H9 (cell line): ENCODE data around the gene KAT6B. TPM values are rescaled to one million over a fixed set of nuclear protein-coding genes. Genes with fewer than 3 reads are reported as not detected.

Source experiments
- DNase-seq: peaks from one replicate; pipeline ENCODE4 v3.0.0-alpha.2; 2017
- H2AFZ ChIP-seq: one replicate; pipeline ENCODE4 v1.6.1; 2013; ENCODE audit warnings: mild to moderate bottlenecking, low read length, control low read depth, moderate library complexity
- H2AK5ac ChIP-seq: 2 replicates; pipeline ENCODE4 v1.6.1; 2013; ENCODE audit warnings: low read length, control low read depth, mixed read lengths; ENCODE audit not compliant: insufficient read length
- H2BK120ac ChIP-seq: one replicate; pipeline ENCODE4 v1.6.1; 2013; ENCODE audit warnings: low read depth, mild to moderate bottlenecking, low read length, control low read depth, inconsistent platforms; ENCODE audit not compliant: poor library complexity, severe bottlenecking
- H2BK12ac ChIP-seq: 2 replicates; pipeline ENCODE4 v1.6.1; 2013; ENCODE audit warnings: low read length, control low read depth, mixed read lengths, low read depth; ENCODE audit not compliant: insufficient read length
- H2BK15ac ChIP-seq: 2 replicates; pipeline ENCODE4 v1.6.1; 2013; ENCODE audit warnings: low read depth, low read length, control low read depth
- H2BK20ac ChIP-seq: one replicate; pipeline ENCODE4 v1.6.1; 2013; ENCODE audit warnings: low read depth, mild to moderate bottlenecking, low read length, control low read depth, inconsistent platforms; ENCODE audit not compliant: poor library complexity, severe bottlenecking
- H2BK5ac ChIP-seq: 2 replicates; pipeline ENCODE4 v1.6.1; 2013; ENCODE audit warnings: low read length, control low read depth, mixed read lengths; ENCODE audit not compliant: insufficient read length
- H3K14ac ChIP-seq: 2 replicates; pipeline ENCODE4 v1.6.1; 2013; ENCODE audit warnings: low read length, control low read depth; ENCODE audit not compliant: insufficient read depth
- H3K18ac ChIP-seq: 2 replicates; pipeline ENCODE4 v1.6.1; 2013; ENCODE audit warnings: low read depth, mild to moderate bottlenecking, mixed read lengths, low read length, control low read depth; ENCODE audit not compliant: insufficient read length
- H3K23ac ChIP-seq: 2 replicates; pipeline ENCODE4 v1.6.1; 2013; ENCODE audit warnings: low read length, control low read depth, mixed read lengths, low read depth; ENCODE audit not compliant: insufficient read length
- H3K23me2 ChIP-seq: 2 replicates; pipeline ENCODE4 v1.6.1; 2013; ENCODE audit warnings: low read depth, mild to moderate bottlenecking, mixed read lengths, low read length, control low read depth; ENCODE audit not compliant: insufficient read length, poor library complexity, severe bottlenecking
- H3K27ac ChIP-seq: 2 replicates; pipeline ENCODE4 v1.5.1; 2013; ENCODE audit warnings: low read length, control low read depth, mixed read lengths, low read depth; ENCODE audit not compliant: insufficient read length
- H3K27me3 ChIP-seq: 2 replicates; pipeline ENCODE4 v1.6.1; 2013; ENCODE audit warnings: low read length, control low read depth, inconsistent platforms; ENCODE audit not compliant: insufficient read depth
- H3K4ac ChIP-seq: 2 replicates; pipeline ENCODE4 v1.6.1; 2013; ENCODE audit warnings: low read depth, mild to moderate bottlenecking, control low read depth, inconsistent platforms, low read length, moderate library complexity
- H3K4me1 ChIP-seq: 2 replicates; pipeline ENCODE4 v1.6.1; 2013; ENCODE audit warnings: low read length, control low read depth, inconsistent platforms; ENCODE audit not compliant: insufficient read depth
- H3K4me2 ChIP-seq: 2 replicates; pipeline ENCODE4 v1.6.1; 2013; ENCODE audit warnings: low read length, control low read depth, mixed read lengths; ENCODE audit not compliant: insufficient read length, insufficient read depth
- H3K56ac ChIP-seq: 2 replicates; pipeline ENCODE4 v1.6.1; 2013; ENCODE audit warnings: low read depth, mild to moderate bottlenecking, mixed read lengths, low read length, control low read depth; ENCODE audit not compliant: insufficient read length
- H3K79me1 ChIP-seq: 2 replicates; pipeline ENCODE4 v1.6.1; 2013; ENCODE audit warnings: low read depth, mild to moderate bottlenecking, moderate library complexity, low read length, control low read depth, inconsistent platforms; ENCODE audit not compliant: insufficient read depth, poor library complexity, severe bottlenecking
- H3K79me2 ChIP-seq: 2 replicates; pipeline ENCODE4 v1.6.1; 2013; ENCODE audit warnings: low read length, control low read depth, inconsistent platforms; ENCODE audit not compliant: insufficient read depth
- H3K9ac ChIP-seq: 2 replicates; pipeline ENCODE4 v1.6.1; 2013; ENCODE audit warnings: low read length, control low read depth, mixed read lengths; ENCODE audit not compliant: insufficient read length; ENCODE audit errors: extremely low read depth
- H3K9me3 ChIP-seq: one replicate; pipeline ENCODE4 v1.6.1; 2013; ENCODE audit warnings: low read depth, low read length, inconsistent platforms; ENCODE audit not compliant: control insufficient read depth
- H3T11ph ChIP-seq: one replicate; pipeline ENCODE4 v1.6.1; 2013; ENCODE audit warnings: mild to moderate bottlenecking, low read length, control low read depth, inconsistent platforms
- H4K20me1 ChIP-seq: one replicate; pipeline ENCODE4 v1.6.1; 2013; ENCODE audit not compliant: control insufficient read depth, insufficient read length, insufficient read depth
- H4K5ac ChIP-seq: 2 replicates; pipeline ENCODE4 v1.6.1; 2013; ENCODE audit warnings: low read depth, mild to moderate bottlenecking, mixed read lengths, low read length, control low read depth; ENCODE audit not compliant: insufficient read length
- H4K8ac ChIP-seq: replicated peaks from 2 replicates; pipeline ENCODE4 v1.6.1; 2013; ENCODE audit warnings: low read length, control low read depth, mixed read lengths, low read depth; ENCODE audit not compliant: insufficient read length
- H4K91ac ChIP-seq: 2 replicates; pipeline ENCODE4 v1.6.1; 2013; ENCODE audit warnings: low read depth, mild to moderate bottlenecking, moderate library complexity, mixed read lengths, low read length, control low read depth; ENCODE audit not compliant: insufficient read length
- H3K27ac Mint-ChIP-seq, 3 experiments: 2 replicates in 2 of 3; 3 replicates in 1 of 3; pipeline ENCODE4 v1.8.0; 2020 to 2021; ENCODE audit warnings: mixed read lengths in 3 of 3, mild to moderate bottlenecking in 1 of 3, moderate library complexity in 1 of 3
- H3K27me3 Mint-ChIP-seq: 2 replicates; pipeline ENCODE4 v1.8.0; 2021; ENCODE audit warnings: low read depth, mild to moderate bottlenecking, moderate library complexity, mixed read lengths
- H3K36me3 Mint-ChIP-seq, 3 experiments: 2 replicates in 2 of 3; 3 replicates in 1 of 3; pipeline ENCODE4 v1.8.0; 2020 to 2021; ENCODE audit warnings: low read depth in 3 of 3, mixed read lengths in 3 of 3; ENCODE audit not compliant: insufficient read depth in 1 of 3
- H3K4me1 Mint-ChIP-seq, 2 experiments: 2 replicates each; pipeline ENCODE4 v1.8.0; 2020; ENCODE audit warnings: mixed read lengths in 2 of 2
- H3K4me3 Mint-ChIP-seq, 2 experiments: 2 replicates in 1 of 2; 3 replicates in 1 of 2; pipeline ENCODE4 v1.8.0; 2020 to 2021; ENCODE audit warnings: mild to moderate bottlenecking in 2 of 2, mixed read lengths in 2 of 2, moderate library complexity in 1 of 2
- H3K9me3 Mint-ChIP-seq, 2 experiments: 2 replicates in 1 of 2; 3 replicates in 1 of 2; pipeline ENCODE4 v1.8.0; 2020; ENCODE audit warnings: mild to moderate bottlenecking in 2 of 2, mixed read lengths in 2 of 2, moderate library complexity in 1 of 2
- total RNA-seq: library from RNA; stranded (reverse); gene quantifications from 2 replicates; pipeline ENCODE4 v1.2.1, GENCODE V29; 2021
- TF ChIP-seq, protein P1 (sequence below): fragments of 200-600 bp; sonication (generic); conservative IDR thresholded peaks from 3 replicates; pipeline ENCODE4 v1.8.0; 2021; ENCODE audit warnings: antibody characterized with exemption, mild to moderate bottlenecking

The KAT6B gene
- total RNA-seq, 1 experiment from 2014 or later = 34.2 TPM

DNA sequence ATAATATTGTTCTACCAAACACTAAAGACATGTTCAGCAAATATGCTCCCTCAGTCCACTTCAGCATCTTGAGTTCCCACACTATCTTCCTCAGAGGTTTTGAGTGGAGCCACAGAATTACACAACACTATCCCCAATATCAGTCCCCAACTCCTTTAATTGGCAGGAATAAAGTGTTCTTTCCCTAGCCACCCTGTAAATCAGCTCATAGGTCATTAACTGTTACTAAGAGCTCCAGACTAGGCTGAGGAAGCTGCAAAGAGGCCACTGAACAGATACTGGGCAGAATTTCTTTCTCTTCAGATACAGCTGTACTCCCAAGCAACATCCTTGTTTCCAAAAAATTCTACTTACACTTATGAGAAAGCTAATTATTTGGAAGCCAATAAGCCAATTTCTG lies 11.6 kb upstream of the KAT6B start:
- H3K9me3 ChIP-seq = peaks cover 6% of the 10 kb centered on the region
- H3T11ph ChIP-seq = no peak overlapping the region
- H4K8ac ChIP-seq = no peak overlapping the region
- H3K79me1 ChIP-seq = no peaks in the 10 kb centered on the region
- H3K9ac ChIP-seq = no peak overlapping the region
- no peaks in the 10 kb centered on the region for H3K23me2 ChIP-seq
- H3K4me2 ChIP-seq = no peak overlapping the region
- no peak overlapping the region for H2BK20ac ChIP-seq
- TF ChIP-seq, protein P1, sequence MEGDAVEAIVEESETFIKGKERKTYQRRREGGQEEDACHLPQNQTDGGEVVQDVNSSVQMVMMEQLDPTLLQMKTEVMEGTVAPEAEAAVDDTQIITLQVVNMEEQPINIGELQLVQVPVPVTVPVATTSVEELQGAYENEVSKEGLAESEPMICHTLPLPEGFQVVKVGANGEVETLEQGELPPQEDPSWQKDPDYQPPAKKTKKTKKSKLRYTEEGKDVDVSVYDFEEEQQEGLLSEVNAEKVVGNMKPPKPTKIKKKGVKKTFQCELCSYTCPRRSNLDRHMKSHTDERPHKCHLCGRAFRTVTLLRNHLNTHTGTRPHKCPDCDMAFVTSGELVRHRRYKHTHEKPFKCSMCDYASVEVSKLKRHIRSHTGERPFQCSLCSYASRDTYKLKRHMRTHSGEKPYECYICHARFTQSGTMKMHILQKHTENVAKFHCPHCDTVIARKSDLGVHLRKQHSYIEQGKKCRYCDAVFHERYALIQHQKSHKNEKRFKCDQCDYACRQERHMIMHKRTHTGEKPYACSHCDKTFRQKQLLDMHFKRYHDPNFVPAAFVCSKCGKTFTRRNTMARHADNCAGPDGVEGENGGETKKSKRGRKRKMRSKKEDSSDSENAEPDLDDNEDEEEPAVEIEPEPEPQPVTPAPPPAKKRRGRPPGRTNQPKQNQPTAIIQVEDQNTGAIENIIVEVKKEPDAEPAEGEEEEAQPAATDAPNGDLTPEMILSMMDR = no peak
- peaks cover 3 to 4% of the 10 kb centered on the region in 2 experiments; a peak in 3 of 4 replicates for H3K4me1 Mint-ChIP-seq
- H4K5ac ChIP-seq = no peak overlapping the region
- no peak overlapping the region for H3K56ac ChIP-seq
- H3K27me3 Mint-ChIP-seq = no peaks in the 10 kb centered on the region; the same call in 1 of the 2 replicates
- H2AK5ac ChIP-seq = no peak overlapping the region
- DNase-seq = no peak
- H3K27ac Mint-ChIP-seq = no peak overlapping the region
- H2BK15ac ChIP-seq = no peak overlapping the region
- H2AFZ ChIP-seq = no peak overlapping the region
- 0 out of 2 replicates have a peak, but pooled peaks cover 2% of the 10 kb centered on the region for H3K79me2 ChIP-seq
- H3K14ac ChIP-seq = no peak overlapping the region
- H3K9me3 Mint-ChIP-seq = peaks cover 16 to 18% of the 10 kb centered on the region in 2 experiments
- no peak overlapping the region for H2BK120ac ChIP-seq
- H2BK12ac ChIP-seq = no peak overlapping the region
- H4K20me1 ChIP-seq = no peaks in the 10 kb centered on the region
- no peaks in the 10 kb centered on the region for H3K4me1 ChIP-seq
- no peak overlapping the region for H3K27ac ChIP-seq
- H3K18ac ChIP-seq = no peak overlapping the region
- no peak overlapping the region for H3K4me3 Mint-ChIP-seq
- H2BK5ac ChIP-seq = no peak overlapping the region
- H3K36me3 Mint-ChIP-seq = peaks cover 2 to 10% (median 7%) of the 10 kb centered on the region in 3 experiments; a peak in 4 of 7 replicates
- no peaks in the 10 kb centered on the region for H3K27me3 ChIP-seq
- H4K91ac ChIP-seq = no peak overlapping the region
- no peak overlapping the region for H3K23ac ChIP-seq
- no peak overlapping the region for H3K4ac ChIP-seq
